Eye (tissue), 1 donor: ENCODE data around the gene RAX.

Experiments used
- DNase-seq: peaks from one replicate; pipeline ENCODE4 v3.0.0-alpha.2; 2015

The RAX gene

DNA sequence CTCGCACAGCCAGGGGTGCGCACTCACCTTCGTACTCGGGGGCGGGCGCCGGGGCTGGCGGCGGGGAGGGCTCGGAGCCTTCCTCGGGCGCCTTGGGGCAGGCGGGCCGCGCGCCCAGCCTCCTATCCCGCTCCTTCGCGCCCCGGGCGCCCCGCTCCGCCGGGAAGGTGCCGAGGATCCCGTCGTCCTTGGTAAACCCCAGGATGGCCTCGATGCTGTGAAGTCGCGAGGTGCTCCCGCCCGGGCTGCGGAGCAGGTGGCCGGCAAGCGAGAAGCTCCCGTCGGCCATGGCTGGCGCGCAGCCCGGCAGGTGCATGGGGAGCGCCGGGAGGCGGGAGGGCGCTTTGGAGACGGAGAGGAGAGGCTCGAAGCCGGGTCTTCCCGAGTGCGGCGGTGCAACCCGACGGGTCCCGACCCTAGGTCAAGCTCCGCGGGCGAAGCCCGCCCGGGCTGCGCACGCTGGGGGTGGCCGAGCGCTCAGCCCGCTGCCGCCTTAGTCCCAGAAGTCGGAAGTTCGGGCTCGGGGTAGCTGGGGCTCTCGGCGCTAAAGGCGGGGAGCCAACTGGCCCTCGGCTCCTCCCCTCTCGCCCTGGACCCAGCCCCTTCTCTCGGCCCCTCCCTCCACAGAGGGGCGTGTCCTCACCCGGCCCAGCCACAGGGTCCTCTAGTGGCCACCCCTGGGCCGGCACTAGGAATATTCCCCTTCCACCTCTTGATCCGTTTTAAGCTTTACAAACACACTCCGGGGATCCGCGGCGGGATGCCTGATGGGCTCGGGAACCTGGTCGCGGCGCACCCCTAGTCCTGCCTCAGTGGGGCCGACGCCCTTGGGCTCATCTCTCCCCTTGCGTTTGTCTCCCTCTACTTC, at the start of gene RAX:
RAX (minus strand) TSS at position 564 of the 868 bp plus-strand sequence; CDS start at position 316, 248 bp downstream.
- DNase-seq = peak; percentile 97

DNA sequence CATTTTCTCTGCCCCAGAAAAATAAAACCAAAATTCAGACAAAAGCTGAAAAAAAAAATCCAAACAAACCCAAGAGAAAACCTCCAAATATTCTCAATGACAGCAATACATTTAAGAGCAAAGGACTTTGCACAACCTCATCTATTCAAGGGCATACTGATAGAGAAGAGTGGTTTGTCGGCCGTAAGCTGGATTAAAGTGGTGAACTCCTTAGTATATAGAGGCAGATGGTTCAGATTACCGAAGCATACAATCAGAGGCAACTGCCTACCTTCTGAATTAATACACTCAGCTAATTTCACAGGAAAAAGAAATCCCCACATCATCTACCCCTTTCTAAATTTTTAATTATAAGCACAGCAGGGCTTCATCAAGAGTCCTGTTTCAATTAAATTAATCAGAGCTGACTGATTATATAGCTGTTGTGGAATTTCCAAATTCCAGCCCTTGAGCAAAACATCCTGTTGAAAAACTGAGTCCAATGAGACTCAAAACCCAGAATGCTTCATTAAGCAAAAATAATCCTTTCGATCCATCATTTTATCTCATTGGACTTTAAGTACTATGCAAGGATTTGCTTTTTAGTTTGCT, 45.3 kb upstream of the RAX start, which contains the start of gene CPLX4:
CPLX4 (minus strand) TSS at position 190 of the 591 bp plus-strand sequence; CDS start at position 3, 187 bp downstream.
- DNase-seq = peak; percentile 48

DNA sequence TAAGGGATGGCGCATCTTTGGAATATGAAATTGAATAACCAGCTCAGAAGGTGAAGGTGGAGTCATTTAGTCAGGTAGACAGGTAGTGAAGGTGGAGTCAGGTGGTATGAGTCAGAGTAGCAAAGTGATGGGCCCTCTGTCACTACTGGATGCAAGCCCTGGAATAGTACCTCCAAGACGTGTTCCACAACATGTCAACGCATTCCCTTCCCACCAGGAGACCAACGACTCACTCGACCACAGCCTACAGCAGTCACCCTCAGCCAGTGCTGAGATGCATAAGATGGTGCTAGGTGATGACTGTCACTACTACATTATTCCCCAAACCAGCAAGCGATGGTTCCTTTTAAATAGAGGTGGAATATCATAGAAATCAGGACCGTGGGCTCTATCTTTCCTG, 38.4 kb upstream of the RAX start:
- no peak for DNase-seq

DNA sequence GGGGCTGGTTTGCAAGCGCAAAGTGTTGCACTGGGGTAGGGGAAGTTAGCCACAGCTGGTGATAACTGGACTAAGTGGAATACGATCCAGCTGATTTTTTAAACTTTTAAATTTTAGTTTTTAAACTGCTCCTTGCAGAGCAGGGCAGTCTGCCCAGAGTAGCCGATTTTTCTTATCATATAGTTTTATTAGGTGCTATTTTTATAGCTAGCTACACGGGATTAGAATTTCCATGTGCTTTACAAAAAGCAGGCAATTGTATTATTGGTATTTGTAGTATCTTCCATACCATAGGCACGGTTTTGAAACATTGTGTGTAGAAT, 35.6 kb upstream of the RAX start:
- DNase-seq = no peak

DNA sequence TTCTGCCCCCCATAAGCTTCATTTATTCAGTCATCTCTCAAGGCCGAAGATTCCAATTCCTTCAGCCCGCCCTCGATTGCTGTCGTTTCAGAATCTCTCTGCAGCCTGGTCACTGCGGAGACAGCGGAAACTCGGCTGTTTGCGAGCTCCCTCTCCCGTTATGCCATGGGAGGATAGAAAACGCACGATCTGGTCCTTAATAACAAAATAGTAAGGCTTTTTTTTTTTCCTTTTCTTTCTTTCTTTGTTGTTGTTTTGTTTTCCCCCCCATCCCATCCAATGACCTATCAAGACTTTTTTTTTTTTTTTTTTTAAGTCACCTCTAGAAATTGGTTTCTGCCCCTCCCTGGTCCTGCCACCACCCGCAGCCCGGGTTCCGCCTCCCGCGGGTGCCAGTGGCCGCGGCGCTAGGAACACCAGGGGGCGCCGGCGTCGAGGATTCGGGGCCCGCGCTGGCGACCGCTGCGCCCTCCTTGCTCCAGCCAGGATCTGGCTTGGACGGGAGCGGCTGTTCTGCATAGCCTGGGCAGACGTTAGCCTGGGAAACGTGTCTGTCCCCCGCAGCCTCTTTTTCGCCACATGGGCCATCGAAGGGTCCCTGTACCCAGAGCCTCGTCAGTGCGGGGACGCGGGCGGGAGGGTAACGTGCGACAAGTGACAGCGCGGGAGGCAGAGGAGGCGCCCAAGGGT, 35.1 kb upstream of the RAX start:
- peak; percentile 90 for DNase-seq

DNA sequence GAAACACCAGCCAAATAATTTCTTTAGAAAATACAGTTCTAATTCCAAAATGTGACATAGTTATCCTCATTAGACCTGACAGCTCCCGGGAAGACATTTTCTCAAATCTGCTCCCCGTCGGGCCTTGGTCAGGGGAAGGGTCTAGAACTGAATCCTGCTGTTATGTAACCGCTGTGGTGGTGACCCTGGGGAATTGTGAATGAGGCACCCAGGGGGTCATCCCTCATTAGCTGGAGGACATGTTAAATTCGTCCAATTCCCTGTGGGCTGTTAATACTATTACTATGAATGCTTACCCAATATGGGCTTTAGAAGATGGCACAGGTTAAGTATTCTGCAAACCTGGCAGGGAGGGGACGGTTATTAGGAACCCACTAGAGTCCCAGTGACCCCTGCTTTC, 33.4 kb upstream of the RAX start:
- peak; percentile 81 for DNase-seq

DNA sequence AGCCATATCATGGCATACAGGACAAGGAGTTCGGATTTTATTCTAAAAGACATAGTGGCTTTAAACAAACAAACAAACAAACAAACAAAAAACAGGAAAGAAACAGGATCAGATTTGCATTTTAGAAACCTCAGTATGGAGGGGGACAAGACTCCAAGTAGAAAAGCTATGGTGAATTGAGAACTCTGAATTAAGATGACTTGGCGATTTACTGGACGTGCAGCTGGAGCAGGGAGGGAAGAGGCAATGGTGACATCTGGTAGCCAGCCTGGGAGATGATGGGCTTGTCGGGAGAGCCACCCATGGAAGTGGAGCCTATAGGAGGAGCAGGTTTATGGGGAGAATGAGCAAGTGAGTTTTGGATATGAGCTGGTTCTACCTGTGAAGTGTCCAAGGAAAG, 32.0 kb upstream of the RAX start:
- peak; percentile 50 for DNase-seq

- peak; percentile 83 for DNase-seq
Measured at GRCh38 chr18:59303656-59304195, 30.5 kb upstream of the RAX start.

DNA sequence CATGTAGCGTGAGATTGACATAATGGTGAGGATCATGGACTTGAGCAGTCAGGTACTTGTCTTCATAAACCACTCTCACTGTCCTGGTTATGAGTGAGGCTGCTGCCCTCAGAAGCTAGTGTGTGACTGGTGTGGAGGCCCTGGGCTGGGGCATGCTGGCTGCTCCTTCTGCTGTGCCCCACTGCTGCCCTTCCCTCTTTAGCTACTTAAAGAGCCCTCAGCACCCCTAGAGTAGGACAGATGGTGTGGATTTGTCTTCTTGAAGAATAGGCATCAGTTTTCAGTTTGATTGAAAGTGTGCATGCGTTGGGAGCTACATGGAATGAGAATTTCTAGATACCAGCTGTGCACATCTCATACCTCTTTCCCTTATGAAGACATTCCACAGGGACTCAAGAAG, 29.8 kb upstream of the RAX start:
- peak; percentile 49 for DNase-seq

DNA sequence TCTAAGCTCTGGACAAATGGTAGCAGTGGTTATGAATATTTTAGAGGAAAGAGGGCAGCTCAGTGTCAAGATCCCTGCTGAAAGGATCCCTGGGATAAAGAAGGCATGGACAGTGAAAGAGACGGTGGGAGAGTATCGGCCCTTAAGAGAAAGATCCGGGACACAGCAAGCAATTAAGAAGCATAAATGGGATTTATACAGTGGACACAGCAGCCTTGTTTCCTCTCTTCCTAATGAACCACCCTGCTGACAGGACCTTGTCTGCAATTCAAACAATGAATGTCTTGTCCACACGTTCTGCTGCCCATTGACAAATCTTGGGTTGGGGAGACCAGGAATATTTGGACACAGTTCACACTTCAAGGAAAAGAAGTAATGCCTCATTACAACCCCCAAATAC, 28.7 kb upstream of the RAX start:
- peak; percentile 79 for DNase-seq

DNA sequence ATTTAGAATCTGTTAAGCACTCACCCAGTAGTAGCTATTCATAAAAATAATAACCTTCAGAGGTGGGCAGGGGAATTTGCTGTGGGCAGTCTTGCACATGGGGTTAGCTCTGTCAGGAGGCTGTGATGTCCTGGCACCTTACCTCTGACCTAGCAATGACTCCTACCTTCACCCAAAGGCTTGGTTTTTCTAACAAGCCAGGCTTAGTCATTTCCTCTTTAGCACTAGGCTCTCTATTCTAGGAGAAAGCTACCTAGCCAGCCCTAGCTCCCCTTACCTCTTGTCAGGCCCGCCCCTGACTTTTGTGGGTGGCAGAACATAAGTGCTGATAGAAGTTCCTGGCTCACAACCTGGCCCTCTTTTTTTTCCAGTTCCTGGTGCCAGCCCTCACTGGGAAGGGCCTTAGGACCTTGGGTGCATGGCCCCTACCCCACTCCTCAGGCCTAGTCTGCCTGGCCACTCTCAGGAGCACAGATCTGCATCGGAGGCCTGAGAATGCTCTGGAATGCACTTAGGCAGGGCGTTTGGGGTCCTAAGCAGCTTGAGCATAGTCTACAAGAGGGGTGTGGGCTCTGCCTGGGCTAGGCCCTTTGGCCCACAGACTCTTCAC, 27.5 kb upstream of the RAX start:
- DNase-seq = no peak

DNA sequence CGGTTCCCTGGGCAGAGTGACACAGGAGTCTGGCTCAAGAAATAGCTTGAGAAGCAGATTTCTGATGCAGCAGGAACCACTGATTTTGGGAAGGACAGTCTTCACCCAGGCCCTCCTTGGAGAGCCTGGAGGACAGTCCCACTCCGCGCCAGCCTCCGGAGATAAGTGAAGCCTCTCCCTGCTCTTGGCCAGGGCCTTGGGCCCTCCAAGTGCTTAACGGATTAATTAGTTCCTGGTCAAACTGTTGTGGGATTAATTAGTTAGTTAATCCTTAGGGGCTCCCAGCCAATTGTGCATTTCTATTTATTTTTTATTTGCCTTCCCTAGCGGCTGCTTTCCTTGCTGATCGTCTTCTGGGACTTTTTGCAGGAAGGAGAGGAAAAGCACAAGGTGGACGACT, 25.6 kb upstream of the RAX start:
- DNase-seq = no peak

DNA sequence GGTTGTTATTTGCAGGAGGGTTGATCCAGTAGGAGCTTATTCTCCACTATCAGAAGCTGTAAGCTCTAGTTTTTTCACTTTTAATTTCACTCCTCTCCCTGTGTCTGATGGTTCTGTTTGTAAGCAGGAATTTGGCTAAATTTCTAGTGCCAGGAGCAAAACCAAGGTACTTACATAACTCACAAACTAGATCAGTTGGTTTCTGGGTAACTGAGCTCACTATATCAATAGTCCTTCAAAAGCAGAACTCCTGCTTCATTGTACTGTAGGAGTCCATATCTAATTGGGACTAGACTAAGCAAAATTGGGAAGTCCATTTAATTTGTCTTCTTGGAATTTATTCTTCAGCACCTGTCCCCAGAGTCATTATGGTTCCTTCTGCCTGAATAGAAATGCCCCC, 20.1 kb upstream of the RAX start:
- DNase-seq = no peak

DNA sequence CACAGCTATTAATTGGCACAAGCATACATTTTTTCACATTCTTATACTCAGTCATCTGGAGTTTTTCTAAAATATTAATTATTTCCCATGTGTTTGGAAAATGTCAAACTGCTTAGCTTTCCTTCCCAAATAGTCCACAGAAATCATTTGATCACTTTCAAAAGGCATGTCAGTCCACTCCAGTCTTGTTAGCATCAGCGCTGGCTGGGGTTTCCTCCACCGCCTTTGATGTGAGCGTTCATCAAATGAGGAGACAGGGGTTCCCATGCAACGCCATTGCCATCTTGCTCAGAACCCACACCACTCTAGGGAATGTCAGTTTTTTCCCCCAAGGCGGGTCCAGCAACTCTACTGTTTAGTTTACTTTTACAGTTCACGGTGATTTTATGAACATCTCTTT, 13.1 kb upstream of the RAX start:
- DNase-seq = peak; percentile 87

- DNase-seq = no peak
Measured at GRCh38 chr18:59282341-59282740, 9.1 kb upstream of the RAX start.

DNA sequence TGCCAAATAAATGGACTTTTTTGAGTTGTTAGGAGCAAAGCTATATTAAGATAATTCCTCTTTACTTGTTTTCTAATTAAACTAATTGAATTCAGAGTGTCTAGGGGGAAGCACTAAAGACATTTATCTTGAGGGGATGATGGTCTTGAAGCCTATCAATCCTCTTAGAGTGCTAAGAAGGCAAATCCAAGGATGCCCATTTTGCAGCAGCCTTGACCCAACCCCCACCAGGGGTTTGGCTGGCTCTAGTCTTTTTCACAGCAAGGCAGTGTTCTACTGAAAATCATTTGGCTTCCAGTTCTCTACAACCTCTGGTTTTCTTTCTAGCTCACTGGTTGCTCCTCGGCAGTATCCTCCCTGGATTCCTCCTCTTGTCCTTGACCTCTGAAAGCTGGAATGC, 6.5 kb upstream of the RAX start:
- no peak for DNase-seq

DNA sequence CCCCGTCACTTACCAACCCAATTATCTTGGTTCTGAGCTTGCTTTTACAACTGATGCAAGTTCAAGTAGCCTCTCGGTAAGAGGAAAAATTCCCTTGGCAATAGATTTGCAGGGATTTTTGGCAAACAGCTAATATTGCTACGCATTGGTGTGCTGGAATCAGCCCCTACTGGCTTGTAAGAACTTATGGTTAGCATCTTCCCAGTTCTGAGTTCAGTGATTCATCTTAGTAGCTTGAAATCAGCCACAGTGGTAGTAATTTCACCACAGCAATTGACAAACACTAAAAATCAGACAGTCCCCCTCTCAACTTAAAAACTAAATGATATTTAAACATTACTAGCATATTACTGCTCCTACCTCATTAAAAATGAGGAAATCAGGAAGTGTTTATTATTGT, 5.9 kb upstream of the RAX start:
- no peak for DNase-seq

DNA sequence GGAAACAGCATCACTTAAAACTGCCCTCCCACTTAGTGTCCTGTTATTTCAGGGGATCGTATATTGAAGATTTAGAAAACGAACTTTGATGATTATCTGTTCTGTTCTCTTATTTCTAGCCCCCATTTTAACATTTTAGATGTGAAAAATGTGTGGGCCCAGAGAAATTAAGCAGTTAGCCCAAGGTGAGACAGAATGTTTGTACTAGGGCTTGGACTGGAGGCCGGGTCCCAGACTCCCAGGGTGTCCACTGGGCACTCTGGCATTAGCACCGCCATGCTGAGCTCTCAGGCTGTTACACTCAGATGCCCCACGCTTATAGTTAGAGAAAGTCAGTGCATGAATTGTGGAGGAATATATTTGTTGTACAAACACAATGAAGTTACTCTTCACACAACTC, 5.5 kb upstream of the RAX start:
- no peak for DNase-seq

- peak; percentile 81 for DNase-seq
Measured at GRCh38 chr18:59276047-59276446, 2.8 kb upstream of the RAX start.

DNA sequence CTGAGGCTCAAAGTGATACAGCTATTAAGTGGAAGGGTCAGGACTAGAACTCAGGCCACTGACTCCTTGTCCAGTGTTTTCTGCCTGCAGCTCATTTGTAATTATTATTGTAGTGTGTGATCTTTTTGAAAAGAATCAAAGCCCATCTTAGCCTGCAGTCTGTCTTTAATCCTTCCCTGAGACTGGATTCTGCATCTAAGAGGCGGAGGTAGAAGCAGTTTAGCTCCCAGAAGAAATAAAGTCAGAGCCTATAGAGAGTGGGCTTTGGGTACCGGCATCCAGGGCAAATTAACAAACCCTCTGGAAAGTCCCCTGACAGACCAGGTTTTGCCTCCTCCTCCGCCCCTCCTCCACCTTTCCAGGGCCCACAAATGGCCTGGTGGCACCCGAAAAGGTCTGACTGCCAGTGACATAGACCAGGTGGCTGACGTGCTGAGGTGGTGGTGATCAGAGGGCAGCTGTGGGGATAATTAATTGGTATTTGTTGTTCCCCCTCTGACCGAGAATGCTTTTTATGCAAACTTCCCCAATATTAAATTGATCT, 2.2 kb upstream of the RAX start:
- no peak for DNase-seq

GRCh38 chr18:59274533-59274928, 1.3 kb upstream of the RAX start:
- no peak for DNase-seq

DNA sequence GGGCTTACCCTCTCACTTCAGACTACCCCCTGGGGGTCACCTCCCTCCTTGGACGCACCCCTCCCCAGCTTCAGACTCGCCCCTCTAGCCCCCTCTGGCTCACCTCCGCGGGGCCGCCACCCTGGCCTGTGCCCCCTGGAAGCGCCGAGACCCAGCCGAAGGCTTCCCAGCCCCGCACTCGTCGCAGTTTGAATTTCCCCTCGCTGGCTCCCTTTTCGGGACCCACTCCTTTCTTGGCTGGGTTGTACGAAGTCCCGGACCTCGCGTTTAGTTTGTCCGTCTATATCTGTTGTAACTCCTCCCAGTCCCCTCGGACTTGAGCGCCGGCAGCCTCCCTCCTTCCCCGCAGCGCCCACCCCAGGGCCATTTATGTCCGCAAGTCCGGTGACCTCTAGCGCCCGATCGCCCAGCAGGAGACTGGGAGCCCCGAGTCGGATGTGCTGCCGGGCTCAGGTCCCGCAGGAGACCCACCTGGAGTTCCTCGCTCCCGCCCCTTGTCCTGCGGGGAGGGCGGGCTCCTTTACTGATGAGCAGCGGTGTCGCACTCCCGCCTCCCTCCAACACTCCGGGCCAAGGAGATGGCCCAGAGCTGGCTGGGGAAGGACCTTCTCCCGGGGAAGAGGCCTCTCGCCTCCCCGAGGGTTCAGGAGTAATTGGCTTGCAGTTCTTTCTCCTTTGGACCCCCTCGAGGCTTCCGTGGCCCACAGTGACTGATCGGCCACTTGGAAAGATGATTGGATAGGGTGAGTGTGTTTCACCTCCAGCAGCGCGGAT, 692 bp upstream of the RAX start:
- peak; percentile 81 for DNase-seq
